MCF 10A (cell line): ENCODE data around the gene KAZN. TPM values are rescaled to one million over a fixed set of nuclear protein-coding genes. Genes with fewer than 3 reads are reported as not detected.
A peak's percentile ranks its signal among the peaks of the same experiment; 100 is the strongest.

Source experiments
- BruUV-seq: library from RNA; stranded (reverse); fragments of 400-500 nt; replicated peaks from 2 replicates; lab custom pipeline; 2021; lab: Mats Ljungman, UMichigan
- CTCF ChIA-PET: fragments of 300-600 bp; sonication (Branson Sonifier 250); formaldehyde crosslinking; extraction: SDS; loops from one replicate; lab custom pipeline; 2021; ENCODE audit warnings: antibody characterized with exemption, inconsistent platforms; lab: Yijun Ruan, JAX
- POLR2A ChIA-PET: fragments of 300-600, 350-650 bp; sonication (Branson Sonifier 250); formaldehyde crosslinking; extraction: SDS; loops from one replicate; lab custom pipeline; 2020; ENCODE audit warnings: antibody characterized with exemption, inconsistent platforms; lab: Yijun Ruan, JAX
- DNase-seq: peaks from one replicate; pipeline ENCODE4 v3.0.0-alpha.2; 2018; ENCODE audit not compliant: unreplicated experiment
- H3K27ac Mint-ChIP-seq: one replicate; pipeline ENCODE4 v1.8.0; 2022; ENCODE audit warnings: mild to moderate bottlenecking, low read depth, mixed read lengths; ENCODE audit not compliant: unreplicated experiment
- H3K27me3 Mint-ChIP-seq: one replicate; pipeline ENCODE4 v1.8.0; 2022; ENCODE audit warnings: mixed read lengths; ENCODE audit not compliant: insufficient read depth, unreplicated experiment
- H3K36me3 Mint-ChIP-seq: one replicate; pipeline ENCODE4 v1.8.0; 2022; ENCODE audit warnings: mild to moderate bottlenecking, moderate library complexity, mixed read lengths; ENCODE audit not compliant: insufficient read depth, unreplicated experiment
- H3K4me1 Mint-ChIP-seq: one replicate; pipeline ENCODE4 v1.8.0; 2022; ENCODE audit warnings: mixed read lengths; ENCODE audit not compliant: insufficient read depth, unreplicated experiment
- H3K4me3 Mint-ChIP-seq: one replicate; pipeline ENCODE4 v1.8.0; 2022; ENCODE audit warnings: mild to moderate bottlenecking, moderate library complexity, mixed read lengths; ENCODE audit not compliant: unreplicated experiment
- H3K9me3 Mint-ChIP-seq: one replicate; pipeline ENCODE4 v1.8.0; 2022; ENCODE audit warnings: mixed read lengths; ENCODE audit not compliant: unreplicated experiment
- intact Hi-C: fragments of 100-400 bp; cut with micrococcal nuclease; formaldehyde crosslinking; loops from 2 replicates; pipeline ENCODE4 v1.14.1; 2022
- total RNA-seq: library from RNA; stranded (reverse); gene quantifications from 2 replicates; pipeline ENCODE4 v1.2.3, GENCODE V29; 2022
- TF ChIP-seq, protein P1 (sequence below): fragments of 200-600 bp; IDR thresholded peaks from one replicate; pipeline ENCODE4 v1.8.0; 2022; ENCODE audit warnings: antibody characterized with exemption, mild to moderate bottlenecking; ENCODE audit not compliant: unreplicated experiment

Gene KAZN
- total RNA-seq, 1 experiment from 2014 or later, result 3.3 TPM

DNA sequence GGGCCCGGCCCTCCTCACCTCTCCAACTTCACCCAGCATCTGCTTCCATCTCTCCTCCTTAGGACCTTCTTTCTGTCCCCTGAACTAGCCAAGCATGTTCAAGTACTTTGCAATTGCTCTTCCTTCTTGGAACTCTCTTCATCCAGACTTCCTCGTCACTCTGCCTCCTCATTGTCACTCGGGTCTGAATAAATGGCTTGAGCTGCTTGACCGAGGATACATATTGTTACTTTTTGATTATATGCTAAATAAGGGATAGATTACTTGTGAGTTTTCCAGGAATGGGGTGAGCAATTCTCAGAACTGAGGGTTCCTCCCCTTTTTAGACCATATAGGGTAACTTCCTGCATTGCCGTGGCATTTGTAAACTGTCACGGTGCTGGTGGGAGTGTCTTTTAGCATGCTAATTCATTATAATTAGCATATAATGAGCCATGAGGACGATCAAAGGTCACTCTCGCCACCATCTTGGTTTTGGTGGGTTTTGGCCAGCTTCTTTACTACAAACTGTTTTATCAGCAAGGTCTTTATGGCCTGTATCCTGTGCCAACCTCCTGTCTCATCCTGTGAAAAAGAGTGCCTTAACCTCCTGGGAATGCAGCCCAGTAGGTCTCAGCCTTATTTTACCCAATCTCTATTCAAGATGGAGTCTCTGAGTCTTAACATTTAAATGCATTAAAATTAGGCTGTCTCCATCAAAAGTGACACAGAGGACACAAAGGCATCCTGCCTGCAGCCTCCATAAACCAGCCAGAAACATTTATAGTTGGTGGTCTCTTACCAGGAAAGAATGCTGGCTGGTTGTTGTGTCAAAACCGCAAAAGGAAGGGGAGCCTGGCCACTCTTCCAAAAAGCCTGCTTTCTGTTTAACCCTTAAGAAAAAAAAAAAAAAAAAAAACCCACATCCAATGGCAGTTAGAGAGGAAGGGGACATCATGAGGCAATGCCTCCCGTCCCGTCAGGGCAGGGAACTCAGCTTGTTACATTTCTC, 179.3 kb downstream of the KAZN start:
- Mint-ChIP-seq H3K27me3 (no peaks in the 10 kb centered on the region), H3K4me3 (no peak overlapping the region), H3K4me1 (no peaks in the 10 kb centered on the region), H3K9me3 (no peaks in the 10 kb centered on the region), H3K36me3 (no peaks in the 10 kb centered on the region), H3K27ac (no peak overlapping the region)
- CTCF ChIA-PET, result interaction anchor here (0.6 to 2.4 kb wide), 9 partner anchors 9 to 537 kb away, joined by 3 to 11 read pairs (median 4); no protein-coding TSS in a partner anchor
- no peak for DNase-seq
- no TSS peak for BruUV-seq
- intact Hi-C loops, result no loop called here
- POLR2A ChIA-PET, result no interaction called here
- TF ChIP-seq, protein P1, sequence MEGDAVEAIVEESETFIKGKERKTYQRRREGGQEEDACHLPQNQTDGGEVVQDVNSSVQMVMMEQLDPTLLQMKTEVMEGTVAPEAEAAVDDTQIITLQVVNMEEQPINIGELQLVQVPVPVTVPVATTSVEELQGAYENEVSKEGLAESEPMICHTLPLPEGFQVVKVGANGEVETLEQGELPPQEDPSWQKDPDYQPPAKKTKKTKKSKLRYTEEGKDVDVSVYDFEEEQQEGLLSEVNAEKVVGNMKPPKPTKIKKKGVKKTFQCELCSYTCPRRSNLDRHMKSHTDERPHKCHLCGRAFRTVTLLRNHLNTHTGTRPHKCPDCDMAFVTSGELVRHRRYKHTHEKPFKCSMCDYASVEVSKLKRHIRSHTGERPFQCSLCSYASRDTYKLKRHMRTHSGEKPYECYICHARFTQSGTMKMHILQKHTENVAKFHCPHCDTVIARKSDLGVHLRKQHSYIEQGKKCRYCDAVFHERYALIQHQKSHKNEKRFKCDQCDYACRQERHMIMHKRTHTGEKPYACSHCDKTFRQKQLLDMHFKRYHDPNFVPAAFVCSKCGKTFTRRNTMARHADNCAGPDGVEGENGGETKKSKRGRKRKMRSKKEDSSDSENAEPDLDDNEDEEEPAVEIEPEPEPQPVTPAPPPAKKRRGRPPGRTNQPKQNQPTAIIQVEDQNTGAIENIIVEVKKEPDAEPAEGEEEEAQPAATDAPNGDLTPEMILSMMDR, result no peak

- no TSS peak for BruUV-seq
- ChIA-PET CTCF (interaction anchor here (0.6 to 2.4 kb wide), 11 partner anchors 9 to 536 kb away, joined by 3 to 11 read pairs (median 4); no protein-coding TSS in a partner anchor), POLR2A (no interaction called here)
- no peaks in the 10 kb centered on the region for H3K9me3 Mint-ChIP-seq
- intact Hi-C loops, result no loop called here
- DNase-seq, result no peak
- H3K4me3 Mint-ChIP-seq, result no peak overlapping the region
- TF ChIP-seq, protein P1, result no peak
- no peaks in the 10 kb centered on the region for H3K36me3 Mint-ChIP-seq
- H3K27me3 Mint-ChIP-seq, result no peaks in the 10 kb centered on the region
- H3K4me1 Mint-ChIP-seq, result no peaks in the 10 kb centered on the region
- H3K27ac Mint-ChIP-seq, result no peak overlapping the region
Observed at GRCh38 chr1:14778541-14778897, 180.0 kb downstream of the KAZN start.

GRCh38 chr1:14778898-14779865, 180.7 kb downstream of the KAZN start:
- H3K9me3 Mint-ChIP-seq, result no peaks in the 10 kb centered on the region
- TF ChIP-seq, protein P1, result peak; percentile 76
- H3K27me3 Mint-ChIP-seq, result no peaks in the 10 kb centered on the region
- H3K4me1 Mint-ChIP-seq, result no peaks in the 10 kb centered on the region
- POLR2A ChIA-PET, result no interaction called here
- CTCF ChIA-PET, result interaction anchor here (0.6 to 2.4 kb wide), 16 partner anchors 9 to 536 kb away, joined by 3 to 11 read pairs (median 4); no protein-coding TSS in a partner anchor
- intact Hi-C loops, result no loop called here
- no peaks in the 10 kb centered on the region for H3K36me3 Mint-ChIP-seq
- no peak overlapping the region for H3K4me3 Mint-ChIP-seq
- DNase-seq, result peak; percentile 58
- no peak overlapping the region for H3K27ac Mint-ChIP-seq
- no TSS peak for BruUV-seq
